ENCODE measurements around the gene TRIM54. TPM values are rescaled to one million over a fixed set of nuclear protein-coding genes. Genes with fewer than 3 reads are reported as not detected.

TRIM54 gene
- total and polyA plus RNA-seq, 2 of the 8 experiments (the other 6 are each of a cell fraction or from before 2014, with no cell fraction given) = 3.9 to 5.8 TPM

- peak overlapping the region; percentile 83 for H3K18ac ChIP-seq (ENCODE audit: extremely low read depth, low read length)
- peak overlapping the region in 2 of 4 experiments; percentile 30 to 52; a peak in 4 of 8 replicates for H3K4me3 ChIP-seq (ENCODE audit: extremely low read depth in 1 of 4, insufficient read depth in 2 of 4, low read depth in 3 of 4, low read length in 4 of 4)
- peaks cover 0 to 6% (median 2%) of the 10 kb centered on the region in 4 experiments; a peak in 5 of 7 replicates for H3K27me3 ChIP-seq (replicated peaks in 1 of 4; ENCODE audit: control insufficient read depth in 3 of 4, extremely low read depth in 1 of 4, insufficient read depth in 3 of 4, low read length in 3 of 4)
- H2BK5ac ChIP-seq (ENCODE audit: low read depth, low read length) = peak overlapping the region; percentile 87; the same call in 1 of the 2 replicates
- ChIA-PET POLR2A (ENCODE audit: partially characterized antibody) (interaction anchor here (0.6 to 32.6 kb wide), 14 partner anchors 7 to 64 kb away, joined by 3 to 835 read pairs (median 8); partner anchors contain the start of genes ATRAID, CAD, DNAJC5G and SLC30A3), CTCF (ENCODE audit: partially characterized antibody) (interaction anchor here (0.6 to 8.3 kb wide), 22 partner anchors 8 to 177 kb away, joined by 3 to 180 read pairs (median 5); partner anchors contain the start of genes DNAJC5G, KHK, TRIM54 and UCN)
- H4K20me1 ChIP-seq (replicated peaks in 1 of 2; ENCODE audit: control insufficient read depth in 1 of 2, insufficient read depth in 2 of 2, low read length in 2 of 2) = no peaks in the 10 kb centered on the region
- no peaks in the 10 kb centered on the region; the same call in 1 of the 2 replicates for H3K23me2 ChIP-seq (ENCODE audit: low read depth, low read length)
- H3K4ac ChIP-seq (replicated peaks; ENCODE audit: insufficient read length, low read depth, low read length) = no peak overlapping the region
- no peaks in the 10 kb centered on the region for H3K79me1 ChIP-seq (ENCODE audit: low read depth, low read length)
- peak overlapping the region; percentile 94; the same call in 1 of the 2 replicates for H2BK12ac ChIP-seq (ENCODE audit: low read depth, low read length)
- H2BK15ac ChIP-seq (ENCODE audit: low read length) = peak overlapping the region; percentile 10; the same call in 1 of the 2 replicates
- DNase-seq (ENCODE audit: low read depth in 1 of 2, low spot score in 2 of 2) = peak in 1 of 2 experiments; percentile 55
- no peak overlapping the region for H3K56ac ChIP-seq (replicated peaks; ENCODE audit: insufficient read length, low read depth, low read length)
- peaks cover 2 to 11% (median 6%) of the 10 kb centered on the region in 4 experiments for H3K4me1 ChIP-seq (replicated peaks in 1 of 4; ENCODE audit: control insufficient read depth in 3 of 4, insufficient read depth in 4 of 4, low read length in 3 of 4)
- no peak for FAIRE-seq
- no peak overlapping the region for H3K23ac ChIP-seq (ENCODE audit: insufficient read length)
- H3K9me3 ChIP-seq (ENCODE audit: insufficient read depth in 2 of 2, low read depth in 1 of 2, low read length in 1 of 2) = no peaks in the 10 kb centered on the region
- H3K14ac ChIP-seq (ENCODE audit: insufficient read length) = no peak overlapping the region
- 55% methylated on average over 11 of the region's 13 CpGs; no CpG with 5 or more reads in 1 of the 2 experiments for WGBS, 2 experiments (ENCODE audit: extremely low coverage in 1 of 2, insufficient coverage in 1 of 2, insufficient read length in 1 of 2, insufficient replicate concordance in 2 of 2, low coverage in 1 of 2, low lambda C conversion rate in 2 of 2, missing lambda C conversion rate in 1 of 2)
- H3K79me2 ChIP-seq (ENCODE audit: control insufficient read depth in 1 of 2, insufficient read depth in 2 of 2, low read length in 2 of 2) = no peaks in the 10 kb centered on the region
- no peak overlapping the region for H2AK5ac ChIP-seq (ENCODE audit: low read depth, low read length)
- no peaks in the 10 kb centered on the region for H3K36me3 ChIP-seq (ENCODE audit: control insufficient read depth in 2 of 4, insufficient read depth in 4 of 4, low read length in 3 of 4)
- TF ChIP-seq CEBPB (IDR thresholded peaks at IDR 0.05; ENCODE audit: low read depth, low read length) (no peak), CTBP2 (IDR thresholded peaks at IDR 0.05; ENCODE audit: borderline replicate concordance, insufficient read depth, insufficient read length, low read length) (peak; percentile 15), FOSL1 (IDR thresholded peaks at IDR 0.05; ENCODE audit: insufficient read depth, low read depth, low read length) (no peak), KDM4A (IDR thresholded peaks at IDR 0.05; ENCODE audit: low read depth, low read length, severe bottlenecking) (peak; percentile 9), EZH2 (IDR thresholded peaks at IDR 0.05; ENCODE audit: low read depth, low read length, severe bottlenecking) (no peak), ATF3 (IDR thresholded peaks at IDR 0.05; ENCODE audit: insufficient read depth, low read depth, low read length) (no peak)
- peak overlapping the region; percentile 8 to 78 for H3K4me2 ChIP-seq (ENCODE audit: insufficient read depth in 1 of 2, low read depth in 2 of 2, low read length in 2 of 2)
- no peak overlapping the region for H3K27ac ChIP-seq (ENCODE audit: low read depth, low read length)
- no peak overlapping the region for H2BK120ac ChIP-seq (replicated peaks; ENCODE audit: low read depth, low read length)
- H4K91ac ChIP-seq (replicated peaks; ENCODE audit: insufficient read length, low read length) = peak overlapping the region; percentile 41
- no peak overlapping the region; a peak in 1 of 7 replicates for H3K9ac ChIP-seq (replicated peaks in 1 of 4; ENCODE audit: extremely low read depth in 1 of 4, low read depth in 3 of 4, low read length in 3 of 4)
- peak overlapping the region; percentile 91 for H2AFZ ChIP-seq (ENCODE audit: low read length)
- no peak overlapping the region for H4K8ac ChIP-seq (ENCODE audit: extremely low read depth, insufficient read depth, low read length)
- H2BK20ac ChIP-seq (ENCODE audit: low read length) = no peak overlapping the region
- no peak overlapping the region for H4K5ac ChIP-seq (ENCODE audit: insufficient read length, low read depth, low read length)
Measured at GRCh38 chr2:27250652-27251379, 31.4 kb upstream of the TRIM54 start.

Measured in H1 (cell line).